Smooth muscle cell (in vitro differentiated cells): ENCODE results near the gene MAN2A2. TPM values are rescaled to one million over a fixed set of nuclear protein-coding genes. Genes with fewer than 3 reads are reported as not detected.

Source experiments
- DNase-seq: peaks from one replicate; lab custom pipeline; 2025; ENCODE audit not compliant: unreplicated experiment; lab: John Stamatoyannopoulos, UW
- H2AFZ ChIP-seq: fragments of 200-600 bp; sonication (generic); 2 replicates; pipeline ENCODE4 v1.6.0; 2016; ENCODE audit warnings: antibody characterized with exemption, low read depth, mild to moderate bottlenecking
- H3F3A ChIP-seq: fragments of 200-600 bp; sonication (generic); 2 replicates; pipeline ENCODE4 v1.6.0; 2017; ENCODE audit warnings: antibody characterized with exemption, low read depth
- H3K27ac ChIP-seq: fragments of 200-600 bp; sonication (generic); 2 replicates; pipeline ENCODE4 v1.5.1; 2016; ENCODE audit warnings: low read depth, mild to moderate bottlenecking
- H3K27me3 ChIP-seq: fragments of 200-600 bp; sonication (generic); 2 replicates; pipeline ENCODE4 v1.6.1; 2016; ENCODE audit warnings: low read depth, mild to moderate bottlenecking
- H3K36me3 ChIP-seq: fragments of 200-600 bp; sonication (generic); 2 replicates; pipeline ENCODE4 v1.5.1; 2016; ENCODE audit warnings: low read depth
- H3K4me1 ChIP-seq: fragments of 200-600 bp; sonication (generic); 2 replicates; pipeline ENCODE4 v1.5.1; 2016; ENCODE audit warnings: low read depth
- H3K4me2 ChIP-seq: fragments of 200-600 bp; sonication (generic); 2 replicates; pipeline ENCODE4 v1.6.0; 2016; ENCODE audit warnings: mild to moderate bottlenecking
- H3K4me3 ChIP-seq: fragments of 200-600 bp; sonication (generic); 2 replicates; pipeline ENCODE4 v1.5.1; 2016; ENCODE audit warnings: mild to moderate bottlenecking
- H3K79me2 ChIP-seq: fragments of 200-600 bp; sonication (generic); 2 replicates; pipeline ENCODE4 v1.6.0; 2016; ENCODE audit warnings: low read depth, mild to moderate bottlenecking
- H3K9ac ChIP-seq: fragments of 200-600 bp; sonication (generic); 2 replicates; pipeline ENCODE4 v1.6.0; 2016; ENCODE audit warnings: low read depth
- H3K9me3 ChIP-seq: fragments of 200-600 bp; sonication (generic); replicated peaks from 2 replicates; pipeline ENCODE4 v1.5.1; 2016; ENCODE audit warnings: low read depth
- H4K20me1 ChIP-seq: fragments of 200-600 bp; sonication (generic); 2 replicates; pipeline ENCODE4 v1.6.0; 2016; ENCODE audit warnings: low read depth
- WGBS: methylation state at CpG from one replicate; pipeline ENCODE4 v1.1.7; 2016; ENCODE audit warnings: low lambda C conversion rate; 5-methylcytosine and 5-hydroxymethylcytosine counted together
- polyA plus RNA-seq: library from polyadenylated mRNA; unstranded; fragments of >200 nt; fragmentation: Nextera tagmentation; extraction: Ambion mirVana; gene quantifications from 2 replicates; pipeline ENCODE4 v1.2.1, GENCODE V29; 2016
- total RNA-seq: library from RNA; depleted of rRNA; stranded (reverse); fragments of >200 nt; gene quantifications from 2 replicates; pipeline ENCODE4 v1.2.3, GENCODE V29; 2014
- TF ChIP-seq, protein P1 (sequence below): fragments of 200-600 bp; sonication (generic); IDR thresholded peaks from 2 replicates; pipeline ENCODE4 v1.5.1; 2017; ENCODE audit warnings: borderline replicate concordance, mild to moderate bottlenecking, antibody characterized with exemption; ENCODE audit not compliant: insufficient read depth, poor library complexity, severe bottlenecking

MAN2A2 gene
- total and polyA plus RNA-seq, 2 experiments from 2014 or later = 9.7 to 11.0 TPM

DNA sequence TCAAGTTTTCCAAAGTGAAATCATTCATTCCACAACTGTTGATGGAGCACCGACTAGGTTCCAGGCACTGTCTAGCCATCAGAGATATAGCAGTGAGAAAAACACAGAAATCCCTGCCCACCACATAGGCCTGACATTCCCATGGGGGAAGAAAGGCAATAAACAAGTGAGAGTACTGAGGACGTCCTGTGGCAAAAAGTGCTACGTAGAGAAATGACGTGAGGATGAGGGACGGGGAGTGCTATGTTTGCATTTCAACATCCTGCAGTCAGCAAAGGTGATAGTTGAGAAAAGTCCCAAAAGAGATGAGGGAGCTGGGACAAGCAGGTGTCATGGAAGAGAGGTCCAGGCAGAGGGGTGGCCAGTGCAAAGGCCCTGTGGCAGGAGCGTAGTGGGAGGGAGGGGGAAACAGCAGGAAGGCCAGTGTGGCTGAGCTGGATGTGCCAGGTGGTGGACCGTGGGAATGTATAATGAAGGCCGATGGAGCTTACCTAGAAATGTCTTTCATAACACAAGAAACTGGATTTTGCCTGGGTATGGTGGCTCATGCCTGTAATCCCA lies 45.1 kb upstream of the MAN2A2 start:
- H3F3A ChIP-seq = no peaks in the 10 kb centered on the region
- H2AFZ ChIP-seq = no peak overlapping the region
- H3K36me3 ChIP-seq = no peaks in the 10 kb centered on the region
- H3K9me3 ChIP-seq = no peaks in the 10 kb centered on the region
- H3K4me3 ChIP-seq = no peak overlapping the region
- peaks cover 8% of the 10 kb centered on the region for H3K4me1 ChIP-seq
- DNase-seq = no peak
- no peaks in the 10 kb centered on the region for H3K79me2 ChIP-seq
- no peak overlapping the region for H3K4me2 ChIP-seq
- H3K9ac ChIP-seq = no peak overlapping the region
- TF ChIP-seq, protein P1, sequence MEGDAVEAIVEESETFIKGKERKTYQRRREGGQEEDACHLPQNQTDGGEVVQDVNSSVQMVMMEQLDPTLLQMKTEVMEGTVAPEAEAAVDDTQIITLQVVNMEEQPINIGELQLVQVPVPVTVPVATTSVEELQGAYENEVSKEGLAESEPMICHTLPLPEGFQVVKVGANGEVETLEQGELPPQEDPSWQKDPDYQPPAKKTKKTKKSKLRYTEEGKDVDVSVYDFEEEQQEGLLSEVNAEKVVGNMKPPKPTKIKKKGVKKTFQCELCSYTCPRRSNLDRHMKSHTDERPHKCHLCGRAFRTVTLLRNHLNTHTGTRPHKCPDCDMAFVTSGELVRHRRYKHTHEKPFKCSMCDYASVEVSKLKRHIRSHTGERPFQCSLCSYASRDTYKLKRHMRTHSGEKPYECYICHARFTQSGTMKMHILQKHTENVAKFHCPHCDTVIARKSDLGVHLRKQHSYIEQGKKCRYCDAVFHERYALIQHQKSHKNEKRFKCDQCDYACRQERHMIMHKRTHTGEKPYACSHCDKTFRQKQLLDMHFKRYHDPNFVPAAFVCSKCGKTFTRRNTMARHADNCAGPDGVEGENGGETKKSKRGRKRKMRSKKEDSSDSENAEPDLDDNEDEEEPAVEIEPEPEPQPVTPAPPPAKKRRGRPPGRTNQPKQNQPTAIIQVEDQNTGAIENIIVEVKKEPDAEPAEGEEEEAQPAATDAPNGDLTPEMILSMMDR = no peak
- WGBS = 84% methylated on average over 8 of the region's 8 CpGs
- no peaks in the 10 kb centered on the region for H3K27me3 ChIP-seq
- H3K27ac ChIP-seq = no peak overlapping the region
- H4K20me1 ChIP-seq = no peaks in the 10 kb centered on the region

- no peaks in the 10 kb centered on the region for H3K9me3 ChIP-seq
- peak overlapping the region; percentile 29 for H3K4me2 ChIP-seq
- H3K4me3 ChIP-seq = no peak overlapping the region
- H4K20me1 ChIP-seq = no peaks in the 10 kb centered on the region
- peaks cover 4% of the 10 kb centered on the region for H3F3A ChIP-seq
- no peak for DNase-seq
- 23% methylated on average over 10 of the region's 10 CpGs for WGBS
- no peaks in the 10 kb centered on the region for H3K36me3 ChIP-seq
- H3K79me2 ChIP-seq = no peaks in the 10 kb centered on the region
- H2AFZ ChIP-seq = no peak overlapping the region
- TF ChIP-seq, protein P1 = no peak
- H3K27me3 ChIP-seq = no peaks in the 10 kb centered on the region
- no peak overlapping the region for H3K9ac ChIP-seq
- peaks cover 8% of the 10 kb centered on the region for H3K4me1 ChIP-seq
- H3K27ac ChIP-seq = peak overlapping the region; percentile 6
Measured at GRCh38 chr15:90859234-90860131, 43.6 kb upstream of the MAN2A2 start.

DNA sequence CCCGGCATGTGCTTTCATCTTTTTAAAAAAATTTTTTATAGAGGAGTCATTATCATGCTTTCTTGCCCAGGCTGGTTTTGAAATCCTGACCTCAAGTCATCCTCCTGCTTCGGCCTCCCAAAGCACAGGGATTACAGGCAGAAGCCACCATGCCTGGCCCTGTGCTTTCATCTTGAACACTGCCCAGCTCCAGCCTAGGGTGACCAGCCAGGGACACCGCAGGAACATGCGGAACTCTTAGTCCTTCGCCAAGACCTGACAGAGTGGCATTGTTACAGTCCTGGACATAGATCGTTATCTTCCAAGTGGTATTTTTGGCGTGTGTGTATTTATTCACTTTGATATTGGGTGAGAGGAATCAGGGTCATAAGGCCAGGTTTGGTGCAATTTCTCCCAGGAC lies 42.7 kb upstream of the MAN2A2 start:
- H3K9ac ChIP-seq = no peak overlapping the region
- no peaks in the 10 kb centered on the region for H3K9me3 ChIP-seq
- no peaks in the 10 kb centered on the region for H3K79me2 ChIP-seq
- TF ChIP-seq, protein P1 = no peak
- peaks cover 5% of the 10 kb centered on the region for H3F3A ChIP-seq
- DNase-seq = no peak
- peaks cover 8% of the 10 kb centered on the region for H3K4me1 ChIP-seq
- H2AFZ ChIP-seq = no peak overlapping the region
- H3K4me3 ChIP-seq = no peak overlapping the region
- peak overlapping the region; percentile 6 for H3K27ac ChIP-seq
- H3K4me2 ChIP-seq = no peak overlapping the region
- no peaks in the 10 kb centered on the region for H3K27me3 ChIP-seq
- no peaks in the 10 kb centered on the region for H3K36me3 ChIP-seq
- WGBS = 67% methylated on average over 7 of the region's 7 CpGs
- no peaks in the 10 kb centered on the region for H4K20me1 ChIP-seq
